Upper lobe of left lung (tissue), 6 donors: Measurements from ENCODE around the gene ELOB. TPM values are rescaled to one million over a fixed set of nuclear protein-coding genes. Genes with fewer than 3 reads are reported as not detected.
A peak's percentile ranks its signal among the peaks of the same experiment; 100 is the strongest.

ENCODE experiments used
- ATAC-seq, 2 donors: fragments of 200-7000 bp; cut with Tn5 transposase; one replicate each; pipeline ENCODE4 v1.9.1; 2022; ENCODE audit warnings: mild to moderate bottlenecking in 2 of 2, moderate library complexity in 2 of 2; ENCODE audit not compliant: low FRiP score in 2 of 2
- DNase-seq, 2 donors: peaks; one replicate each; pipeline ENCODE4 v3.0.0-alpha.2; 2019 to 2020
- H3K27ac ChIP-seq, 4 donors: fragments of 200-600 bp; sonication (generic); one replicate each; pipeline ENCODE4 v1.5.1; 2016 to 2019
- H3K27me3 ChIP-seq, 4 donors: fragments of 200-600 bp; sonication (generic); one replicate each; pipeline ENCODE4 v1.5.1; 2017 to 2019
- H3K36me3 ChIP-seq, 4 donors: fragments of 200-600 bp; sonication (generic); one replicate each; pipeline ENCODE4 v1.5.1; 2016 to 2019
- H3K4me1 ChIP-seq, 4 donors: fragments of 200-600 bp; sonication (generic); one replicate each; pipeline ENCODE4 v1.5.1; 2018 to 2019
- H3K4me3 ChIP-seq, 4 donors: fragments of 200-600 bp; sonication (generic); one replicate each; pipeline ENCODE4 v1.5.1; 2017 to 2019; ENCODE audit warnings: mild to moderate bottlenecking in 2 of 4, moderate library complexity in 1 of 4
- H3K9me3 ChIP-seq, 4 donors: fragments of 200-600 bp; sonication (generic); one replicate each; pipeline ENCODE4 v1.5.1; 2018 to 2019
- CTCF ChIP-seq, 6 experiments: fragments of 450-650 bp in 4 of 6; fragments of 200-600 bp in 2 of 6; sonication (generic) in 2 of 6; IDR thresholded peaks; one replicate each; pipeline ENCODE4 v1.5.1; 2016 to 2019; ENCODE audit warnings: antibody characterized with exemption in 6 of 6
- EP300 ChIP-seq, 4 donors: sonication (generic); formaldehyde crosslinking; IDR thresholded peaks; one replicate each; pipeline ENCODE4 v1.5.1; 2017; ENCODE audit warnings: antibody characterized with exemption in 4 of 4, control low read depth in 2 of 4
- POLR2A ChIP-seq, 4 donors: fragments of 450-650 bp; IDR thresholded peaks; one replicate each; pipeline ENCODE4 v1.5.1; 2016 to 2017; ENCODE audit warnings: antibody characterized with exemption in 4 of 4, mild to moderate bottlenecking in 2 of 4
- POLR2AphosphoS5 ChIP-seq, 2 donors: sonication (generic); formaldehyde crosslinking; IDR thresholded peaks; one replicate each; pipeline ENCODE4 v1.5.1; 2017; ENCODE audit warnings: antibody characterized with exemption in 2 of 2
- WGBS, 2 donors: methylation state at CpG; one replicate each; pipeline ENCODE4 v1.1.5; 2017 to 2018; 5-methylcytosine and 5-hydroxymethylcytosine counted together
- total RNA-seq, 6 donors: library from RNA; depleted of rRNA in 4 of 6; stranded (reverse); fragments of >200 nt in 4 of 6; gene quantifications; one replicate each; pipeline versions ENCODE4 v1.1.0 to v1.2.1, GENCODE V29; 2016 to 2021
- donor health status: DM: no; HTN: no; CAD: no; lungs with moderate emphysema.
- donor health status: DM: no; HTN: yes; CAD: no; lungs with severe emphysema.

ELOB gene
- total RNA-seq, 6 donors from 2014 or later, result 73.3 to 245 (median 145) TPM

- Histone ChIP-seq H3K4me3 (peak overlapping the region; percentile 45 to 97 (median 96)), H3K9me3 (no peaks in the 10 kb centered on the region), H3K4me1 (peaks cover 20 to 31% (median 23%) of the 10 kb centered on the region in 4 donors), H3K36me3 (peaks cover 1 to 38% (median 18%) of the 10 kb centered on the region in 4 donors), H3K27ac (peak overlapping the region; percentile 83 to 100 (median 92)), H3K27me3 (no peaks in the 10 kb centered on the region)
- no peak for TF ChIP-seq EP300 (IDR thresholded peaks at IDR 0.05)
- TF ChIP-seq POLR2A (IDR thresholded peaks at IDR 0.05), result peak in 1 of 4 donors; percentile 1
- DNase-seq (peak in 1 of 2 donors; percentile 91), ATAC-seq (peak in 1 of 2 donors; percentile 2)
- 1% methylated on average over 26 of the region's 72 CpGs; no CpG with 5 or more reads in 1 of the 2 donors for WGBS, 2 donors
Measured at GRCh38 chr16:2776500-2777139, 460 bp downstream of the ELOB start.

DNA sequence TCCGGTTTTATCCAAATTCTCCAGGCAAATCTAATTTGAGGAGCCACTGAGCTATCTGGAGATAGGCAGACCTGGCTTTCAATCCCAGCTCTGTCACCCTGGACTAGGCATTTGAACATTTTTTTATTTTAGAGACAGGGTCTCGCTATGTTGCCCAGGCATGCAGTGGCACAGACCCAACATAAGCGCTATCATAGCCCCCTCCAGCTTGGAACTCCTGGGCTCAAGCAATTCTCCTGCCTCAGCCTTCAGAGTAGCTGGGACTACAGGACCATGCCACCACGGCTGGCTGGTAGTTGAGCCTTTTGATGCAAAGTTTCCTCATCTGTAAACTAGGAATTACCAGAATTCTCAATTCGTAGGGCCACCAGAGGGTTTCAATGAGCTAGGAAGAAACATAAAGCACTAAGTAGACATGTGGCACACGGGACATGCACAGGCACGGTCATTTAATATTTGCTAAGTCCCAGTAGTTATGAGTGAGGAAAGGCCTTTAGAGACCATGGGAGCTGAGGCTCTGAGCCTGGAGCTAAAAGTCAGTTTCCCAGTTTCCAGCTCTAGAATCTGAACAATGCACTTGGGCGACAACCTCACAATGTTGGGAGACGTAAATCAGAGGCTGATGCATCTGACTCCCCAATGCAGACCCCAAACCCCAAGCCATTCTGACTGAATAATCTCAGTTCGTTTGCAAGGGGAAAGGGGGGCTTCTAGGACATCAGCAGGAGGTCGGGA, 1.1 kb downstream of the ELOB start:
- Histone ChIP-seq H3K27ac (peak overlapping the region in 3 of 4 donors; percentile 83 to 100 (median 100)), H3K9me3 (no peaks in the 10 kb centered on the region), H3K27me3 (no peaks in the 10 kb centered on the region), H3K36me3 (peaks cover 6 to 45% (median 25%) of the 10 kb centered on the region in 4 donors), H3K4me3 (peak overlapping the region; percentile 45 to 97 (median 96)), H3K4me1 (peaks cover 20 to 33% (median 23%) of the 10 kb centered on the region in 4 donors)
- 50 to 63% methylated on average over 9 to 11 of the region's 11 CpGs for WGBS, 2 donors
- ATAC-seq (no peak), DNase-seq (no peak)
- TF ChIP-seq POLR2A (IDR thresholded peaks at IDR 0.05), result no peak
- no peak for TF ChIP-seq POLR2AphosphoS5 (IDR thresholded peaks at IDR 0.05)
- no peak for TF ChIP-seq CTCF (IDR thresholded peaks at IDR 0.05)
- TF ChIP-seq EP300 (IDR thresholded peaks at IDR 0.05), result no peak

DNA sequence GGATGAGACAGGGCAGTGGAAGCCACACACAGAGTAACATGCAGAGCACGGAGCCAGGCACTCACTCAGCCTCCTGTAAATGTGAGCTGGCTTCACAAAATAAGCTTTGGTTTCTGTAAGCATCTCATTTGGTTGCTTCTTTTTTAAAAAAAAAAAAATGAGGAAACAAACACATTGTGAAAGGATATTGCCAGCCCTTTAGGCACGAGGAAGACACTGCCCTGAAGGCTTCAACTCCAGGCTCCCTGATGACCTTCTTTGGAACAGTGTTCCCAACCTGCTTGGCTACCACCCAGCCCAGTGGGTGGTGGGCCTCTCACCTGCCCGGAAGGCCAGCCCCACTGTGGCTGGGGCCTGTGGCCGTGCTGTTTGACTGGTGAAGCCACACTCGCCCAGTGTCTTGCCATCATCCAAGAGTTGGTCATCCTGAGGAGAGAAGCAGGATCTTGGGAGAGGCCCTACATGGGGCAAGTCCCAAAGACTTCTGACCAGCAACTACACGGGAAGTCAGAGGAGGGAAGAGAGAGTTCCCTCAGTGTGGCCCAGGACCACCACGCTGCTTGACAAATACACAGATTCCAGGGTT, 1.9 kb downstream of the ELOB start:
- 76 to 79% methylated on average over 6 to 7 of the region's 7 CpGs for WGBS, 2 donors
- H3K27me3 ChIP-seq, result no peaks in the 10 kb centered on the region
- DNase-seq (no peak), ATAC-seq (no peak)
- H3K4me1 ChIP-seq, result peaks cover 20 to 41% (median 23%) of the 10 kb centered on the region in 4 donors
- H3K27ac ChIP-seq, result no peak overlapping the region
- H3K9me3 ChIP-seq, result no peaks in the 10 kb centered on the region
- TF ChIP-seq EP300 (IDR thresholded peaks at IDR 0.05) (no peak), CTCF (IDR thresholded peaks at IDR 0.05) (no peak), POLR2AphosphoS5 (IDR thresholded peaks at IDR 0.05) (no peak), POLR2A (IDR thresholded peaks at IDR 0.05) (no peak)
- peak overlapping the region in 1 of 4 donors; percentile 95 for H3K4me3 ChIP-seq
- peaks cover 13 to 52% (median 32%) of the 10 kb centered on the region in 4 donors for H3K36me3 ChIP-seq

DNA sequence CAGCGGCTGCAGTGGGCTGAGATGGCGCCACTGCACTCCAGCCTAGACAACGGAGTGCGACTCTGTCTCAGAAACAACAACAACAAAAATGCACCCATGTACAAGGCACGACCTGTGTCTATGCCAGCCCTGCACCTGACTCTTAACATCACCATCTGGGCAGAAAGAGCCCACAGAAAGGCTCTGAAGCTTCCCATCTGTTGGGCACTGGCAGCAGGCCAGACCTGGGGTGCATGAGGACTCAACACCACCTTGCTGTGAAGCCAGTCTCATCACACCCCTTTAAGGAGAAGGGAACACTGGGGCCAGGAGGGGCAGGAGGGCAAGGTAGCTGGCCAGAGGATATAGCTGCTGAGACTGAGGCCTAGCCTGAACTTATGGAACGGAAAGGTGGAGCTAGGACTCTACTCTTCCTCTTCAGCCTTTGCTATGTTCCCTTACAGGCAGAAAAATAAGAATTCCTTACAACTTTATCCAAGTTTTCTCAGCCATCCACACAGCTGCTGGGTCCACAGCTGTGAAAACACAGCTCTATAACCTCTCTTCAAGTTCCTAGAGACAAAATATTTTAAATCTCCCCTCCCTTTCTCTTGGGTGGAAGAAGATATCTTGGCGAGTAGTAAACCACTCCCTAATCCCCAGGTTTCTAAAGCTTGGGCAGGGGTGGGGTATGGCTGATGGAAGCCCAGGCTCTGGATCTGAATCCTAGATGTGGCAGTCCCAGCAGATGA, 2.8 kb downstream of the ELOB start:
- H3K27me3 ChIP-seq, result no peaks in the 10 kb centered on the region
- H3K9me3 ChIP-seq, result no peaks in the 10 kb centered on the region
- DNase-seq (no peak), ATAC-seq (no peak)
- H3K36me3 ChIP-seq, result peaks cover 22 to 61% (median 41%) of the 10 kb centered on the region in 4 donors
- TF ChIP-seq POLR2A (IDR thresholded peaks at IDR 0.05), result no peak
- no peak for TF ChIP-seq EP300 (IDR thresholded peaks at IDR 0.05)
- TF ChIP-seq POLR2AphosphoS5 (IDR thresholded peaks at IDR 0.05), result no peak
- no peak for TF ChIP-seq CTCF (IDR thresholded peaks at IDR 0.05)
- peaks cover 20 to 46% (median 23%) of the 10 kb centered on the region in 4 donors for H3K4me1 ChIP-seq
- WGBS, 2 donors, result 78 to 81% methylated on average over 7 of the region's 7 CpGs
- no peak overlapping the region for H3K27ac ChIP-seq
- no peak overlapping the region for H3K4me3 ChIP-seq
